Measurements from ENCODE around the gene ALDH1A3. TPM values are rescaled to one million over a fixed set of nuclear protein-coding genes. Genes with fewer than 3 reads are reported as not detected.

ALDH1A3 gene
- total and polyA plus RNA-seq, 4 donors = 0.79 to 8.4 (median 1.4) TPM

DNA sequence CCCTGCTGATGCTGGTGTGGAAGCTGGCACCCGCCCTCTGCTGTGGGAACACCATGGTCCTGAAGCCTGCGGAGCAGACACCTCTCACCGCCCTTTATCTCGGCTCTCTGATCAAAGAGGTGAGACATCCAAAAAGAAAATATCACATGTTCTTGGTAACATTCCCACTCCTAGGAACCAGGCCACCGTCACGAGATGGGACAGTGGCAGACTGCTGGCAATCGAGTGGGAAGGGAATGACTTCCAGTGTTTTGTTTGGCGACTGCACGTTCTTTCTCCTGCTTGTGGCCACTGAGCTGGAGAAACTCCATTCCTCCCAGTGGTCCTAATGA is 14.3 kb downstream of the ALDH1A3 start:
- no peak for TF ChIP-seq YY1 (IDR thresholded peaks at IDR 0.05)
- TF ChIP-seq REST (IDR thresholded peaks at IDR 0.05) = no peak
- TF ChIP-seq HNF4G (IDR thresholded peaks at IDR 0.05) = no peak
- TF ChIP-seq ZBTB33 (IDR thresholded peaks at IDR 0.05) = no peak
- TF ChIP-seq FOXA2 (IDR thresholded peaks at IDR 0.05) = no peak
- TF ChIP-seq RXRA (IDR thresholded peaks at IDR 0.05) = no peak
- TF ChIP-seq JUND (IDR thresholded peaks at IDR 0.05) = no peak
- TF ChIP-seq RAD21 (IDR thresholded peaks at IDR 0.05) = no peak
- no peak for TF ChIP-seq NR2F2 (IDR thresholded peaks at IDR 0.05)
- no peak for TF ChIP-seq GABPA (IDR thresholded peaks at IDR 0.05 in 1 of 2, conservative IDR thresholded peaks at IDR 0.05 in 1 of 2)
- no peak for TF ChIP-seq HNF4A (conservative IDR thresholded peaks at IDR 0.05)
- no peak for TF ChIP-seq FOXA1 (IDR thresholded peaks at IDR 0.05)
- no peak for TF ChIP-seq SP1 (IDR thresholded peaks at IDR 0.05)
- TF ChIP-seq, protein P1, sequence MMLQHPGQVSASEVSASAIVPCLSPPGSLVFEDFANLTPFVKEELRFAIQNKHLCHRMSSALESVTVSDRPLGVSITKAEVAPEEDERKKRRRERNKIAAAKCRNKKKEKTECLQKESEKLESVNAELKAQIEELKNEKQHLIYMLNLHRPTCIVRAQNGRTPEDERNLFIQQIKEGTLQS (IDR thresholded peaks at IDR 0.05) = no peak
- no peak for TF ChIP-seq CTCF (IDR thresholded peaks at IDR 0.05; ENCODE audit: low read depth, low read length, missing input control)
- no peaks in the 10 kb centered on the region for H3K36me3 ChIP-seq (ENCODE audit: control insufficient read depth in 4 of 4, insufficient read depth in 3 of 4, low read depth in 1 of 4, low read length in 3 of 4)
- DNase-seq (ENCODE audit: low spot score) = no peak
- H3K4me1 ChIP-seq (ENCODE audit: control insufficient read depth in 4 of 4, insufficient read depth in 4 of 4, low read length in 3 of 4) = no peaks in the 10 kb centered on the region
- H3K9ac ChIP-seq (ENCODE audit: low read depth in 1 of 2, low read length in 2 of 2) = no peak overlapping the region
- WGBS = 75% methylated on average over 9 of the region's 9 CpGs
- no peak overlapping the region for H3K4me3 ChIP-seq (ENCODE audit: low read depth in 1 of 3, low read length in 3 of 3)
- peaks cover 0 to 3% (median under 1%) of the 10 kb centered on the region in 4 donors for H3K27me3 ChIP-seq (ENCODE audit: control insufficient read depth in 4 of 4, insufficient read depth in 4 of 4, low read length in 3 of 4)
- no peaks in the 10 kb centered on the region for H3K9me3 ChIP-seq (ENCODE audit: control insufficient read depth in 4 of 4, low read length in 3 of 4)
- H3K27ac ChIP-seq (ENCODE audit: low read depth in 1 of 2, low read length in 2 of 2) = no peak overlapping the region

GRCh38 chr15:100895721-100896120 is 16.1 kb downstream of the ALDH1A3 start:
- 87% methylated on average over 13 of the region's 13 CpGs for WGBS
- H3K27me3 ChIP-seq (ENCODE audit: control insufficient read depth in 4 of 4, insufficient read depth in 4 of 4, low read length in 3 of 4) = peaks cover 0 to 3% (median under 1%) of the 10 kb centered on the region in 4 donors
- no peaks in the 10 kb centered on the region for H3K9me3 ChIP-seq (ENCODE audit: control insufficient read depth in 4 of 4, low read length in 3 of 4)
- no peaks in the 10 kb centered on the region for H3K4me1 ChIP-seq (ENCODE audit: control insufficient read depth in 4 of 4, insufficient read depth in 4 of 4, low read length in 3 of 4)
- no peak overlapping the region for H3K27ac ChIP-seq (ENCODE audit: low read depth in 1 of 2, low read length in 2 of 2)
- DNase-seq (ENCODE audit: low spot score) = no peak
- H3K36me3 ChIP-seq (ENCODE audit: control insufficient read depth in 4 of 4, insufficient read depth in 3 of 4, low read depth in 1 of 4, low read length in 3 of 4) = no peaks in the 10 kb centered on the region
- TF ChIP-seq GABPA (IDR thresholded peaks at IDR 0.05 in 1 of 2, conservative IDR thresholded peaks at IDR 0.05 in 1 of 2) = no peak
- TF ChIP-seq, protein P1 (IDR thresholded peaks at IDR 0.05) = no peak
- TF ChIP-seq JUND (IDR thresholded peaks at IDR 0.05) = no peak
- TF ChIP-seq YY1 (IDR thresholded peaks at IDR 0.05) = no peak
- TF ChIP-seq FOXA1 (IDR thresholded peaks at IDR 0.05) = no peak
- TF ChIP-seq RAD21 (IDR thresholded peaks at IDR 0.05) = no peak
- TF ChIP-seq MAX (IDR thresholded peaks at IDR 0.05) = no peak
- TF ChIP-seq HNF4G (IDR thresholded peaks at IDR 0.05) = no peak
- TF ChIP-seq TAF1 (conservative IDR thresholded peaks at IDR 0.05) = no peak
- no peak for TF ChIP-seq EGR1 (IDR thresholded peaks at IDR 0.05; ENCODE audit: low read depth in 2 of 2)
- TF ChIP-seq CTCF (IDR thresholded peaks at IDR 0.05; ENCODE audit: low read depth, low read length, missing input control) = no peak
- no peak for TF ChIP-seq FOXA2 (IDR thresholded peaks at IDR 0.05)
- TF ChIP-seq NR2F2 (IDR thresholded peaks at IDR 0.05) = no peak
- TF ChIP-seq HNF4A (conservative IDR thresholded peaks at IDR 0.05) = no peak
- no peak overlapping the region for H3K4me3 ChIP-seq (ENCODE audit: low read depth in 1 of 3, low read length in 3 of 3)
- no peak overlapping the region for H3K9ac ChIP-seq (ENCODE audit: low read depth in 1 of 2, low read length in 2 of 2)
